Kidney (tissue), 14 donors: Measurements from ENCODE around the gene GPHA2. TPM values are rescaled to one million over a fixed set of nuclear protein-coding genes. Genes with fewer than 3 reads are reported as not detected.

ENCODE experiments used
- DNase-seq, 5 donors: peaks; one replicate each; pipeline ENCODE4 v3.0.0-alpha.2; 2013 to 2020
- FAIRE-seq: peaks from 2 replicates; lab custom pipeline; 2012; peaks lifted over from hg19 to GRCh38; lab: Jason Lieb, UNC
- H3K27ac ChIP-seq, 2 donors: one replicate each; pipeline ENCODE4 v1.7.0; 2013; ENCODE audit warnings: low read depth in 2 of 2, low read length in 2 of 2, inconsistent platforms in 1 of 2
- H3K27me3 ChIP-seq: one replicate; pipeline ENCODE4 v1.7.1; 2013; ENCODE audit warnings: low read length, inconsistent platforms; ENCODE audit not compliant: control insufficient read depth, insufficient read depth
- H3K36me3 ChIP-seq, 3 donors: one replicate each; pipeline versions ENCODE4 v1.7.0 to v1.7.1; 2013; ENCODE audit warnings: low read length in 3 of 3, control low read depth in 1 of 3, inconsistent platforms in 1 of 3; ENCODE audit not compliant: insufficient read depth in 3 of 3, control insufficient read depth in 2 of 3
- H3K4me1 ChIP-seq, 3 donors: one replicate each; pipeline versions ENCODE4 v1.7.0 to v1.7.1; 2013; ENCODE audit warnings: low read length in 3 of 3, inconsistent platforms in 1 of 3, low read depth in 1 of 3; ENCODE audit not compliant: control insufficient read depth in 2 of 3, insufficient read depth in 2 of 3
- H3K4me3 ChIP-seq, 3 donors: one replicate each; pipeline versions ENCODE4 v1.7.0 to v1.8.1; 2013; ENCODE audit warnings: low read length in 3 of 3, control low read depth in 1 of 3, inconsistent platforms in 1 of 3
- H3K9ac ChIP-seq, 3 donors: one replicate each; pipeline versions ENCODE4 v1.7.0 to v1.7.1; 2013; ENCODE audit warnings: low read length in 3 of 3, control low read depth in 1 of 3, inconsistent platforms in 1 of 3
- H3K9me3 ChIP-seq, 3 donors: one replicate each; pipeline versions ENCODE4 v1.7.0 to v1.7.1; 2013; ENCODE audit warnings: low read length in 3 of 3, control low read depth in 1 of 3, inconsistent platforms in 1 of 3; ENCODE audit not compliant: control insufficient read depth in 2 of 3, insufficient read depth in 1 of 3
- CTCF ChIP-seq: IDR thresholded peaks from 3 replicates; pipeline ENCODE4 v1.5.1; 2012; ENCODE audit warnings: mild to moderate bottlenecking, moderate library complexity, borderline replicate concordance; ENCODE audit not compliant: insufficient read depth; ENCODE audit errors: extremely low read depth
- intact Hi-C: fragments of 100-400 bp; cut with DNase I; formaldehyde crosslinking; loops from one replicate; pipeline ENCODE4 v1.11.1; 2022
- polyA plus RNA-seq: library from polyadenylated mRNA; stranded (reverse); fragments of 350-450 nt; fragmentation: Illumina TruSeq; extraction: RNeasy Lipid Tissue Mini Kit (QIAGEN cat#74804); gene quantifications from one replicate; pipeline ENCODE4 v1.2.3, GENCODE V29; 2014; ENCODE audit warnings: low read depth, low replicate concordance; ENCODE audit not compliant: insufficient read depth
- total RNA-seq: library from RNA; stranded (reverse); fragmentation: NEBNext Ultra II Directional; extraction: Animal tissue kit (Norgen Biotek cat#: 25700); gene quantifications from one replicate; pipeline ENCODE4 v1.2.1, GENCODE V29; 2021
- donor health status: control.
- donor health status: control.
- donor health status: control.
- donor health status: control.
- donor health status: control.
- donor health status: DM: yes; HTN: yes; CAD: no.
- donor health status: Normal renal cell carcinoma (clear cell type).

GPHA2 gene
- total and polyA plus RNA-seq, 2 donors from 2014 or later, result 0.99 TPM; not detected in 1

GRCh38 chr11:64896448-64897022, 39.2 kb downstream of the GPHA2 start:
- no peak overlapping the region for H3K4me3 ChIP-seq

GRCh38 chr11:64894812-64895452, 40.8 kb downstream of the GPHA2 start:
- Histone ChIP-seq H3K36me3 (peaks cover 0 to 9% (median 2%) of the 10 kb centered on the region in 3 donors), H3K27ac (no peak overlapping the region), H3K9ac (no peak overlapping the region), H3K9me3 (no peaks in the 10 kb centered on the region), H3K4me3 (no peak overlapping the region), H3K27me3 (no peaks in the 10 kb centered on the region), H3K4me1 (peaks cover 0 to 17% (median 3%) of the 10 kb centered on the region in 3 donors)
- intact Hi-C loops, result loop anchor here (5.0 kb wide), 1 partner anchor 43 kb away; no protein-coding TSS in a partner anchor
- peak in 1 of 5 donors; percentile 79 for DNase-seq
- no peak for FAIRE-seq
- TF ChIP-seq CTCF, result no peak

More at GRCh38 chr11:64896448-64897022, 39.2 kb downstream of the GPHA2 start:
- no peaks in the 10 kb centered on the region for H3K9me3 ChIP-seq
- no peak for TF ChIP-seq CTCF
- no peaks in the 10 kb centered on the region for H3K27me3 ChIP-seq
- DNase-seq (peak in 1 of 5 donors; percentile 67), FAIRE-seq (no peak)
- no peak overlapping the region for H3K27ac ChIP-seq
- H3K36me3 ChIP-seq, result peaks cover 0 to 9% (median 5%) of the 10 kb centered on the region in 3 donors
- H3K9ac ChIP-seq, result no peak overlapping the region
- intact Hi-C loops, result no loop called here
- peaks cover 0 to 14% (median 3%) of the 10 kb centered on the region in 3 donors for H3K4me1 ChIP-seq

DNA sequence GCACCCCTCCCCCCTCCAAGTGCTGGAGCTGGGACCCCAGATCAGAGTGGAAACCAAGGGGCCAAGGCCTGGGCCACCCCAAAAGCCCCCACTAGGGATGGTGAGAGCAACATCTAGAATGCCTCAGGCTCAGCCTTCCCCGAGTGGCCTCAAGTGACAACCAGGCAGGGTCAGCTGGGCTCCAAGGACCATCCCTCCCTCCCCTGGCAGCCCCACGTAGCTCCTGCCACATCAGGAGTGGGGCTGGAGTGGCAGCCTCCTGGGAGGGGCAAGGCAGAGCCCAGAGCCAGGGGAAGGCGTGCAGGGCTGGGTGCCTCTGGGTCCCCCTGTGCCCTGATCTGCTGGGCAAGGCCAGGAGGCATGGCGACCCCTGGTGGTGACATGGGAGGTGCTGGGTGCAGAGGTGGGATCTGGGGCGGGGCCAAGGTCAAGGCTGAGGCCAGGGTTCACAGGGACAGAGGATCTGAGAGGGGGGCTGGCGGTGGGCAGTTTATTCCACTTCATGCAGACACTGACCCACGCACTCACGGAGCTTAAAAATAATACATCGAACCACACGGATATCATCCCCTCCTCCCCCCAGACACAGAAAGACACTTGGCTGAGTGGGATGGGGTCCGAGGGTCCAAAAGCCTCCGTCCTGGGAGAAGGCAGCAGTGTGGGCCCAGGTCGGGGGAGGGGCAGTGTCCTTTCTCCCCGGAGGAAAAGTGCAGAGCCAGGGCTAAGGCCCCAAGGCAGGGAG, 41.5 kb downstream of the GPHA2 start:
- peak; percentile 53 to 93 (median 73) for DNase-seq

More for the DNA sequence above, 41.5 kb downstream of the GPHA2 start:
- peak; percentile 84 for TF ChIP-seq CTCF
- no peak for FAIRE-seq
- no peaks in the 10 kb centered on the region for H3K9me3 ChIP-seq
- no peak overlapping the region for H3K9ac ChIP-seq
- intact Hi-C loops, result loop anchor here (5.0 kb wide), 1 partner anchor 42 kb away; no protein-coding TSS in a partner anchor
- peaks cover 0 to 18% (median 3%) of the 10 kb centered on the region in 3 donors for H3K4me1 ChIP-seq
- H3K4me3 ChIP-seq, result no peak overlapping the region
- H3K27me3 ChIP-seq, result no peaks in the 10 kb centered on the region
- H3K27ac ChIP-seq, result peak overlapping the region; percentile 47 to 57
- H3K36me3 ChIP-seq, result peaks cover 0 to 9% (median 2%) of the 10 kb centered on the region in 3 donors
